ENCODE data around the gene GDI2. TPM values are rescaled to one million over a fixed set of nuclear protein-coding genes. Genes with fewer than 3 reads are reported as not detected.

GDI2 gene
- total and polyA plus RNA-seq, 9 of the 15 experiments (the other 6 are each of a cell fraction or from before 2014, with no cell fraction given): 262 to 424 (median 287) TPM

- intact Hi-C loops (cut with micrococcal nuclease) (no loop called here), in situ Hi-C loops (cut with MboI) (no loop called here)
- H3K9ac ChIP-seq (ENCODE audit: insufficient read depth in 1 of 2, low read depth in 2 of 2, low read length in 2 of 2): no peak overlapping the region
- DNase-seq (ENCODE audit: extremely low read depth in 1 of 4, low spot score in 3 of 4) (no peak), ATAC-seq (no peak), FAIRE-seq (no peak)
- H3K79me2 ChIP-seq (ENCODE audit: control insufficient read depth, insufficient read depth, low read length): no peaks in the 10 kb centered on the region
- no peaks in the 10 kb centered on the region for H3K9me1 ChIP-seq (ENCODE audit: control insufficient read depth, insufficient read depth, low read length)
- H4K20me1 ChIP-seq (replicated peaks; ENCODE audit: control insufficient read depth, insufficient read depth, low read length): no peaks in the 10 kb centered on the region
- no peak overlapping the region for H3K27ac ChIP-seq (ENCODE audit: extremely low read depth, low read depth, low read length)
- H3K36me3 ChIP-seq (ENCODE audit: control insufficient read depth, insufficient read depth, low read length): no peaks in the 10 kb centered on the region
- H3K9me3 ChIP-seq (replicated peaks; ENCODE audit: control insufficient read depth, insufficient read depth, low read depth, low read length): no peaks in the 10 kb centered on the region
- BruUV-seq (replicated peaks): no TSS peak
- peaks cover 0 to 3% of the 10 kb centered on the region in 2 experiments; a peak in 3 of 5 replicates for H3K4me1 ChIP-seq (replicated peaks in 1 of 2; ENCODE audit: control insufficient read depth in 2 of 2, insufficient read depth in 2 of 2, low read length in 2 of 2)
- H3K4me3 ChIP-seq: no peak overlapping the region
- no peak overlapping the region for H2AFZ ChIP-seq (ENCODE audit: low read depth, low read length)
- 62% methylated on average over 7 of the region's 7 CpGs for WGBS (ENCODE audit: insufficient coverage, low coverage, missing lambda C conversion rate)
- ChIA-PET POLR2A (interaction anchor here (0.7 kb wide), 1 partner anchor 26 kb away, joined by 4 read pairs; no protein-coding TSS in a partner anchor), CTCF (ENCODE audit: low intra/inter-chr PET ratio) (no interaction called here)
- TF ChIP-seq ATF3 (IDR thresholded peaks at IDR 0.05) (peak; percentile 67), ATF3 (CRISPR knock-in tag; conservative IDR thresholded peaks at IDR 0.05) (no peak), ZNF133 (CRISPR knock-in tag; IDR thresholded peaks at IDR 0.05) (no peak)
- no peaks in the 10 kb centered on the region for H3K27me3 ChIP-seq (ENCODE audit: control insufficient read depth in 2 of 2, insufficient read depth in 2 of 2, low read length in 2 of 2)
- H3K4me2 ChIP-seq (ENCODE audit: insufficient read depth, low read length): no peak overlapping the region
Measured at GRCh38 chr10:5862360-5862961, 49.2 kb upstream of the GDI2 start.

GRCh38 chr10:5860066-5860465 lies 46.8 kb upstream of the GDI2 start:
- DNase-seq (ENCODE audit: extremely low read depth in 1 of 4, low spot score in 3 of 4) (no peak), ATAC-seq (no peak), FAIRE-seq (no peak)
- no peaks in the 10 kb centered on the region for H4K20me1 ChIP-seq (replicated peaks; ENCODE audit: control insufficient read depth, insufficient read depth, low read length)
- no TSS peak for BruUV-seq (replicated peaks)
- H3K79me2 ChIP-seq (ENCODE audit: control insufficient read depth, insufficient read depth, low read length): no peaks in the 10 kb centered on the region
- no peaks in the 10 kb centered on the region for H3K27me3 ChIP-seq (ENCODE audit: control insufficient read depth in 2 of 2, insufficient read depth in 2 of 2, low read length in 2 of 2)
- no peaks in the 10 kb centered on the region for H3K36me3 ChIP-seq (ENCODE audit: control insufficient read depth, insufficient read depth, low read length)
- WGBS (ENCODE audit: insufficient coverage, low coverage, missing lambda C conversion rate): 54% methylated on average over 6 of the region's 7 CpGs
- H3K4me2 ChIP-seq (ENCODE audit: insufficient read depth, low read length): no peak overlapping the region
- no peaks in the 10 kb centered on the region for H3K9me1 ChIP-seq (ENCODE audit: control insufficient read depth, insufficient read depth, low read length)
- no peak overlapping the region for H3K4me3 ChIP-seq
- CTCF ChIA-PET (ENCODE audit: low intra/inter-chr PET ratio): interaction anchor here (0.7 kb wide), 1 partner anchor 74 kb away, joined by 3 read pairs; no protein-coding TSS in a partner anchor
- intact Hi-C loops (cut with micrococcal nuclease) (no loop called here), in situ Hi-C loops (cut with MboI) (no loop called here)
- H2AFZ ChIP-seq (ENCODE audit: low read depth, low read length): 0 out of 2 replicates have a peak overlapping the region, but pooled peaks have one; percentile 55
- no peak overlapping the region for H3K27ac ChIP-seq (ENCODE audit: extremely low read depth, low read depth, low read length)
- POLR2A ChIA-PET: no interaction called here
- TF ChIP-seq GTF2A2 (tag; IDR thresholded peaks at IDR 0.05) (no peak), ZBTB33 (CRISPR knock-in tag; IDR thresholded peaks at IDR 0.05) (no peak), ZKSCAN3 (CRISPR knock-in tag; IDR thresholded peaks at IDR 0.05) (no peak), GATA2 (CRISPR knock-in tag; IDR thresholded peaks at IDR 0.05) (no peak), EP300 (IDR thresholded peaks at IDR 0.05; ENCODE audit: low read length) (no peak), MTF1 (CRISPR knock-in tag; IDR thresholded peaks at IDR 0.05; ENCODE audit: borderline replicate concordance) (no peak), CREBBP (IDR thresholded peaks at IDR 0.05; ENCODE audit: low read depth, low read length) (no peak), NFXL1 (CRISPR knock-in tag; IDR thresholded peaks at IDR 0.05) (no peak), NFE2 (IDR thresholded peaks at IDR 0.05; ENCODE audit: low read depth) (no peak), ZNF224 (CRISPR knock-in tag; IDR thresholded peaks at IDR 0.05) (no peak)
- no peaks in the 10 kb centered on the region for H3K4me1 ChIP-seq (replicated peaks in 1 of 2; ENCODE audit: control insufficient read depth in 2 of 2, insufficient read depth in 2 of 2, low read length in 2 of 2)
- H3K9ac ChIP-seq (ENCODE audit: insufficient read depth in 1 of 2, low read depth in 2 of 2, low read length in 2 of 2): no peak overlapping the region; a peak in 1 of 4 replicates
- no peaks in the 10 kb centered on the region for H3K9me3 ChIP-seq (replicated peaks; ENCODE audit: control insufficient read depth, insufficient read depth, low read depth, low read length)

All from K562 (cell line).